Lower leg skin (tissue), 3 donors: ENCODE data around the gene FOXB1.

Experiments used
- CTCF ChIP-seq, 3 donors: fragments of 450-650 bp; IDR thresholded peaks; one replicate each; pipeline ENCODE4 v1.5.1; 2016; ENCODE audit warnings: antibody characterized with exemption in 3 of 3, mild to moderate bottlenecking in 3 of 3, moderate library complexity in 2 of 3
- POLR2A ChIP-seq, 2 donors: fragments of 450-650 bp; IDR thresholded peaks; one replicate each; pipeline ENCODE4 v1.6.1; 2016 to 2017; ENCODE audit warnings: antibody characterized with exemption in 2 of 2, mild to moderate bottlenecking in 1 of 2, moderate library complexity in 1 of 2

- no peak for TF ChIP-seq CTCF (IDR thresholded peaks at IDR 0.05)
- TF ChIP-seq POLR2A (IDR thresholded peaks at IDR 0.05), result no peak
These were observed 2.2 kb downstream of the FOXB1 start for GRCh38 chr15:60006203-60006862.
